GM21526 (cell line): ENCODE data around the gene ZNF71.

Source experiments
- ATAC-seq: cut with Tn5 transposase; IDR thresholded peaks from one replicate; pipeline ENCODE4 v1.9.1; 2021; ENCODE audit warnings: moderate library complexity; ENCODE audit not compliant: unreplicated experiment, low FRiP score

The ZNF71 gene

DNA sequence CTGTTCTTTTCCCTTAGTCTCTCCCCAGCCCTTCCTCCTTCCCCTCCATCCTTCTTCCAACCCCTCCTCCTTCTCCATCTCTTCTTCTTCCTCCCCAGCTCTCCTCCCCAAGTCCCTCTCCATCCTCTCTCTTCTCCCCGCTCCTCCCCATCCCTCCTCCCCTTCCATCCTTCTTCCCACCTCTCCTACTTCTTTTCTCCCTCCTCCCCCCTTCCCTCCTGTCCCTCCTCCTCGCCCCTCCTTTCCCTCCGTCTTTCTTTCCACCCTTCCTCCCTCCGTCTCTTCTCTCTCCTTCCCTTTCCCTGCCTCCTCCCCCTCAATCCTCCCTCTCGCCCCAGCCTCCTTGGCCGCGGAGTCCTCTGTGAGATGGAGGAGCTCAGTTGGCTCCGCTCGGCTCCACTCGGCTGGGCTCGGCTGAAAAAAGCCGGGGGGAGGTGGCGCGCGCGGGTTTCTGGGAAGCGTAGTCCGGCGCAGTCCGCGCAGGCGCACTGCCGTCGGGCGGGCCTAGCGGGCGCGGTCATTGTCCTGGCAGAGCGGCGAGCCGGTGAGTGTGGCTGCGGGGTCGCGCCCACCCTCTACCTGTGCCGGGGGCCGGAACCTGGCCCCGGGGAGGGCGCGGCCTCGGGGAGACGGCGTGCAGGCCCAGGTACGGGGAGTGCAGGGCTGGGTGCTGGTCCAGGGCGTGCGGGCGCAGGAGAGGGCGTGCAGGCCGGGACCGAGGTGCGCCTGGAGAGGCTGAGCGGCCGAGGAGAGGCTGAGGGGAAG is at the start of gene ZNF71:
ZNF71 (plus strand) TSS at position 520 of the 765 bp plus-strand sequence. CDS start 6,257 bp downstream, outside the sequence.
- peak; percentile 86 for ATAC-seq

DNA sequence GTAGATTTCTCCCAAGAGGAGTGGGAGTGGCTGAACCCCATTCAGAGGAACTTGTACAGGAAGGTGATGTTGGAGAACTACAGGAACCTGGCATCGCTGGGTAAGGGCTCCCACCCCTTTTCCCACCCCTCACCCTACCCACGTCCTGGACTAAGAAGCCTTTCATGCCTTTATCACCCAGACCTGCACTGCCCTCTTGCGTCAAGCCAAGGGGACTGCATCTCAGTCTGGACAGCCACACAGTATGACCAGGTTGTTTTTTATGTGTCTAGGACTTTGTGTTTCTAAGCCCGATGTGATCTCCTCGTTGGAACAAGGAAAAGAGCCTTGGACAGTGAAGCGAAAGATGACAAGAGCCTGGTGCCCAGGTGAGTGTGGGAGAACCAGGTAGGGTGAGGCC is 47.6 kb upstream of the ZNF71 start:
- ATAC-seq: no peak

DNA sequence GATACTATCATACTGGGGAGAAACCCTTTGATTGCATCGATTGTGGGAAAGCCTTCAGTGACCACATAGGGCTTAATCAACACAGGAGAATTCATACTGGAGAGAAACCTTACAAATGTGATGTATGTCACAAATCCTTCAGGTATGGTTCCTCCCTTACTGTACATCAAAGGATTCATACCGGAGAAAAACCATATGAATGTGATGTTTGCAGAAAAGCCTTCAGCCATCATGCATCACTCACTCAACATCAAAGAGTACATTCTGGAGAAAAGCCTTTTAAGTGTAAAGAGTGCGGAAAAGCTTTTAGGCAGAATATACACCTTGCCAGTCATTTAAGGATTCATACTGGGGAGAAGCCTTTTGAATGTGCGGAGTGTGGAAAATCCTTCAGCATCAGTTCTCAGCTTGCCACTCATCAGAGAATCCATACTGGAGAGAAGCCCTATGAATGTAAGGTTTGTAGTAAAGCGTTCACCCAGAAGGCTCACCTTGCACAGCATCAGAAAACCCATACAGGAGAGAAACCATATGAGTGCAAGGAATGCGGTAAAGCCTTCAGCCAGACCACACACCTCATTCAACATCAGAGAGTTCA is 40.7 kb upstream of the ZNF71 start:
- no peak for ATAC-seq

- ATAC-seq: no peak
Observed at GRCh38 chr19:56562766-56563165, 32.3 kb upstream of the ZNF71 start.

GRCh38 chr19:56566904-56567273 is 28.2 kb upstream of the ZNF71 start:
- peak; percentile 33 for ATAC-seq

GRCh38 chr19:56567274-56568120 is 27.6 kb upstream of the ZNF71 start, which contains the start of gene ZNF470:
Gene ZNF470 (plus strand): TSS chr19:56567468. CDS start chr19:56570312, 2,844 bp downstream.
- peak; percentile 97 for ATAC-seq

GRCh38 chr19:56572589-56572988 is 22.5 kb upstream of the ZNF71 start:
- no peak for ATAC-seq

- no peak for ATAC-seq
Observed at GRCh38 chr19:56573914-56574313, 21.2 kb upstream of the ZNF71 start.

DNA sequence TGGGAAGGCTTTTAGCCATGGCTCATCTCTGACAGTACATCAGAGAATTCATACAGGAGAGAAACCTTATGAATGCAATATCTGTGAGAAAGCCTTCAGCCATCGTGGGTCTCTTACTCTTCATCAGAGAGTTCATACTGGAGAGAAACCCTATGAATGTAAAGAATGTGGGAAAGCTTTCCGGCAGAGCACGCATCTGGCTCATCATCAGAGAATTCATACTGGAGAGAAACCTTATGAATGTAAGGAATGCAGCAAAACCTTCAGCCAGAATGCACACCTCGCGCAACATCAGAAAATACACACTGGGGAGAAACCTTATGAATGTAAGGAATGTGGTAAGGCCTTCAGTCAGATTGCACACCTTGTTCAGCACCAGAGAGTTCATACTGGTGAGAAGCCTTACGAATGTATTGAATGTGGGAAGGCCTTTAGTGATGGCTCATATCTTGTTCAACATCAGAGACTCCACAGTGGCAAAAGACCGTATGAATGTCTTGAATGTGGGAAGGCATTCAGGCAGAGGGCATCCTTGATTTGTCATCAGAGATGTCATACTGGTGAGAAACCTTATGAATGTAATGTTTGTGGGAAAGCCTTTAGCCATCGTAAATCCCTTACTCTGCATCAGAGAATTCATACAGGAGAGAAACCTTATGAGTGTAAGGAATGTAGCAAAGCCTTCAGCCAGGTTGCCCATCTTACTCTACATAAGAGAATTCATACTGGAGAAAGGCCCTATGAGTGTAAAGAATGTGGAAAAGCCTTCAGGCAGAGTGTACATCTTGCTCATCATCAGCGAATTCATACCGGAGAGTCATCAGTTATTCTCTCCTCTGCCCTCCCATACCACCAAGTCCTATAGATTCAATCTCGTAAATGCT is 17.1 kb upstream of the ZNF71 start:
- no peak for ATAC-seq

- ATAC-seq: no peak
Observed at GRCh38 chr19:56594446-56594782, 688 bp upstream of the ZNF71 start.

DNA sequence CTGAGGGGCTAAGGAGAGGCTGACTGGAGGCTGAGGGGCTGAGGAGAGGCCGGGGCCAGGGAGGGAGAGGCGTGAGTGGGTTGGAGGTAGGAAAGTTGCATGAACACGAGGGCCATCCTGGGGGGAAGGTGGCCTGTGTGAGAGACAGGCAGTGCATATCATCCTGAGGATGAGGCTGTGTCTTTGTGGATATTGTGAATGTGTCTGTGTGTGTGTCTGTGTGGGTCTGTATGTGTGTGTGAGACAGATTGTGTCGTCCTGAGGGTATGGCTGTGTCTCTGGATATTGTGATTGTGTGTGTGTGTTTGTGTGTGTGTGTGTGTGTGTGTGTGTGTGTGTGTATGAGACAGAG is 422 bp downstream of the ZNF71 start:
- ATAC-seq: peak; percentile 9

- no peak for ATAC-seq
Observed at GRCh38 chr19:56596676-56597075, 1.6 kb downstream of the ZNF71 start.

DNA sequence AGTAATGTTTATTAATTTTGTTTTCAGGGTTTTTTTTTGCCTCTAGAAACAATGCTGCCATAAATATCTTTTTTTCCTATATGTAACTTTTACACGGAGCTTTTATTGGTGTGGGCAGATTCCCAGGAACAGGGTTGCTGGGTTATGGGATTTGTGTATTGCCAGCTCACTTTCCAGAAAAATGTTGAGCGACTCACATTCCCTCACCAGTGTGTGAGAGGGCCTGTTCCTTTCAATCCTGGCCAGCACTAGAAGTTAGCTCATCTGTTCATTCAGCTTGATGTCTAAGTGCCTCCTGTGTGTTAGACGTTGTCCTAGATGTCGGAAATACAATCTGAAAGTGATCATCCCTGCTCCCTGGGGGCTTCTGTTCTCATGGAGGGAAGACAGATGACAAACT is 2.6 kb downstream of the ZNF71 start:
- no peak for ATAC-seq

DNA sequence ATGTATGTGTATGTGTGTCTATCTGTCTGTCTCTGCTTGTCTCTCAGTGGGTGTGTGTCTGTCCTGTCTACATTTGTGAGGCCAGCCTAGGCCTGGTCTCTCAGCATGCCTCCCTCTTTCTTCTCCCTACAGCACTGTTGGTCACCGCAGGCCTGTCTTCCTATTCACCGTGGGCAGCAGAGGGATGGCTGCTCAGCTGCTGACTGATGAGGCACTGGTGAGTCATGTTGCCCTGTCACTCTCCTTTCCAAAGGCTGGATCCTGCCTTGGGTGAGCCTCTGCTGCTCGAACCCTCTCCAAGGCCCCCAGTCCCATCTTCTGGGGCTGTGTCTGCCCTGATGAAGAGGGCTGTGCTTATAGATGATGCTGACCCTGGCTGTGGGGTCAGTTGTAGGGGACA is 6.3 kb downstream of the ZNF71 start:
- ATAC-seq: no peak

DNA sequence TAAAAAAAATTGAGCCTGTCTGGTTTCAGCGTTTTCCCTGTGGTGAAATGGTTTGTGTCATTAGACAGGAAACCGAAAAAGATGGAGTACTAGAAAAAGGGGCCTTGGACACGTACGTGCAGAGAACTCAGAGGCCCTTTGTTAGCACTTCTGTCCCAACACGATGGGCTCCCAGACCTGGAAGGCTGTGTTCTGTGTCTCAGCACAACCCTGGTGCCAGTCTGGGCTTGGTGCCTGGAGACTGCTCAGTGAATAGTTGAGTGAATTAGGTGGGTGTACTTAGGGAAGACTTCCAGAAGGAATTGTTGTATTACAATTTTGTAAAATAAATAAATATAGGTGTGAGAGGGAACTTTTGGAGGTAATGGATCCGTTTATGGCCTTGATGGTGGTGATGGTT is 8.7 kb downstream of the ZNF71 start:
- no peak for ATAC-seq

DNA sequence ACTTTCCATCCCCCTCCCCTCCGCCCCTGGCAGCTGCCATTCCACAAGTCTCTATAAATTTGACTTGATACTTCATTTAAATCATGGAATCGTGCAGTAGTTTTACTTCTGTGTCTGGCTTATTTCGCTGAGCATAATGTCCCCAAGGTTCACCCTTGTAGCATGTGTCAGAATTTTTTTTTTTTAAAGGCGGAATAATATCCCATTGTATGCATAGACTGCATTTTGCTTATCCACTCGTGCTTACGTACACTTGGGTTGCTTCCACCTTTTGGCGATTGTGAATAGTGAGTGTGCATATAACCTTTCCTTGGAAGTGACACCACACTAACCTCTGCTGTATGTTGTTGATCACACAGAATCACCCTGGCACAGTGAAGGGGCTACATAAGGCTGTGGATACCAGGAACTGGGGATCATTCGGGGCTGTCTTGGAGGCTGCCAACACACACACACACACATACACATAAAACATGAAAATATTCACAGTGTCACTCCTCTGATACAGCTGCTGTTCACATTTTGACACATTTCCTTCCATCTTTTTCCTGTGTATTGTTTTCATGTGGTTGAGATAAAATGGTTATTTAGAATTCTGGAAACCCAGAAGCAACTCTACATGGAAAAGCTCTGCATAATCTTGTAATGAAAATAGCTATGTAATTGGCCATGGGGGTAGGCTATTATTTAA is 13.3 kb downstream of the ZNF71 start:
- ATAC-seq: no peak

- ATAC-seq: no peak
Observed at GRCh38 chr19:56611288-56611687, 16.2 kb downstream of the ZNF71 start.

- no peak for ATAC-seq
Observed at GRCh38 chr19:56612737-56613136, 17.6 kb downstream of the ZNF71 start.

- ATAC-seq: no peak
Observed at GRCh38 chr19:56613639-56614038, 18.5 kb downstream of the ZNF71 start.

- no peak for ATAC-seq
Observed at GRCh38 chr19:56617531-56617930, 22.4 kb downstream of the ZNF71 start.
